Stimulated activated CD4-positive, alpha-beta T cell treated with anti-CD3 and anti-CD28 coated beads, Interleukin-1b, Interleukin-23, amount 100 ng/mL, for 4 hours (primary cell): ENCODE results near the gene TTL.

Experiments used
- DNase-seq, 2 donors: peaks; one replicate each; pipeline ENCODE4 v3.0.0-alpha.2; 2020; ENCODE audit warnings: low read depth in 2 of 2

TTL gene

GRCh38 chr2:112583497-112584133 lies 101.7 kb downstream of the TTL start:
- no peak for DNase-seq

GRCh38 chr2:112584134-112584890 lies 102.4 kb downstream of the TTL start, which contains the start of gene CHCHD5:
TSS of gene CHCHD5 (plus strand) at chr2:112584609. CDS start at chr2:112584648, 39 bp downstream.
- DNase-seq = peak; percentile 78 to 83

GRCh38 chr2:112584891-112585250 lies 102.9 kb downstream of the TTL start:
- DNase-seq = no peak

GRCh38 chr2:112585400-112585799 lies 103.4 kb downstream of the TTL start:
- no peak for DNase-seq

- no peak for DNase-seq
These were observed 104.0 kb downstream of the TTL start for GRCh38 chr2:112585873-112586464.

GRCh38 chr2:112588611-112589045 lies 106.7 kb downstream of the TTL start:
- DNase-seq = no peak
